Esophagus muscularis mucosa (tissue), 4 donors: ENCODE results near the gene GBGT1. TPM values are rescaled to one million over a fixed set of nuclear protein-coding genes. Genes with fewer than 3 reads are reported as not detected.

Experiments
- DNase-seq: peaks from one replicate; pipeline ENCODE4 v3.0.0-alpha.2; 2017; ENCODE audit errors: extremely low spot score
- H3K27ac ChIP-seq, 4 donors: fragments of 200-600 bp; sonication (generic); replicated peaks in 1 of 4; 1 replicate in 3 of 4; 2 replicates in 1 of 4; pipeline ENCODE4 v1.5.1; 2016 to 2019; ENCODE audit warnings: mild to moderate bottlenecking in 1 of 4
- H3K27me3 ChIP-seq, 4 donors: fragments of 200-600 bp; sonication (generic); one replicate each; pipeline versions ENCODE4 v1.5.1 to v1.6.0; 2016 to 2019
- H3K36me3 ChIP-seq, 4 donors: fragments of 200-600 bp; sonication (generic); one replicate each; pipeline ENCODE4 v1.5.1; 2016 to 2019
- H3K4me1 ChIP-seq, 4 donors: fragments of 200-600 bp; sonication (generic); one replicate each; pipeline ENCODE4 v1.5.1; 2016 to 2019
- H3K4me3 ChIP-seq, 4 donors: fragments of 200-600 bp; sonication (generic); 1 replicate in 2 of 4; 2 replicates in 2 of 4; pipeline ENCODE4 v1.5.1; 2016 to 2019; ENCODE audit warnings: mild to moderate bottlenecking in 4 of 4, moderate library complexity in 1 of 4
- H3K9me3 ChIP-seq, 4 donors: fragments of 200-600 bp; sonication (generic); 1 replicate in 3 of 4; 2 replicates in 1 of 4; pipeline ENCODE4 v1.5.1; 2016 to 2019
- EP300 ChIP-seq: sonication (generic); formaldehyde crosslinking; IDR thresholded peaks from one replicate; pipeline ENCODE4 v1.6.1; 2017; ENCODE audit warnings: antibody characterized with exemption
- POLR2A ChIP-seq: fragments of 450-650 bp; IDR thresholded peaks from one replicate; pipeline ENCODE4 v1.6.1; 2017; ENCODE audit warnings: antibody characterized with exemption, moderate library complexity, mild to moderate bottlenecking, low read depth
- POLR2AphosphoS5 ChIP-seq, 2 donors: sonication (generic); formaldehyde crosslinking; IDR thresholded peaks; one replicate each; pipeline ENCODE4 v1.6.1; 2017; ENCODE audit warnings: antibody characterized with exemption in 2 of 2
- WGBS: methylation state at CpG from one replicate; pipeline ENCODE4 v1.1.5; 2018; 5-methylcytosine and 5-hydroxymethylcytosine counted together
- intact Hi-C: fragments of 100-400 bp; cut with DNase I; formaldehyde crosslinking; loops from one replicate; pipeline ENCODE4 v1.15.1; 2023
- total RNA-seq, 4 donors: library from RNA; depleted of rRNA; stranded (reverse); fragments of >200 nt; gene quantifications; one replicate each; pipeline versions ENCODE4 v1.1.0 to v1.2.1, GENCODE V29; 2016
- TF ChIP-seq, protein P1 (sequence below), 3 experiments: fragments of 200-600 bp in 2 of 3; fragments of 450-650 bp in 1 of 3; sonication (generic) in 2 of 3; IDR thresholded peaks; one replicate each; pipeline ENCODE4 v1.5.1; 2017 to 2019; ENCODE audit warnings: antibody characterized with exemption in 3 of 3, mild to moderate bottlenecking in 2 of 3, moderate library complexity in 1 of 3

The GBGT1 gene
- total RNA-seq, 4 donors from 2014 or later: 15.9 to 19.1 (median 17.5) TPM

DNA sequence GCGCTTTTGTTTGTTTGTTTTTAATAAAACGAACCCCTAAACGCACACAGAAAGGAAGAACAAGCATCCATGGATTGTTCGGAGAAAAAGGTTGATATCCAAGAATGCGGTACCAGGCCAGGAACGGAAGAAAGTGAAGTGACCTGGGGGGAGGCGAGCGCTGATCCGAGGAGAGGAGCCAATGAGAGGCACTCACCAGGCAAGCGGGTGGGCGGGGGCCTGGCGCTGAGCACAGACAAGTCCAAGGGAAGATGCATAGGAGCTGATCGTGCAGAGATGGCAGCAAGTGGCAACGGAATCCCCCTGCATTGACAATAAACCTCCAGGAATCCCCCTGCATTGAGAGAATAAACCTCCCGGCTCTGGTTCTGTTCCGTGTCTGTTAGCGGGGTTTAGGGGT lies 36.9 kb upstream of the GBGT1 start:
- Histone ChIP-seq H3K27ac (no peak overlapping the region), H3K4me3 (no peak overlapping the region), H3K4me1 (peaks cover 0 to 5% (median 0%) of the 10 kb centered on the region in 4 donors), H3K36me3 (no peaks in the 10 kb centered on the region), H3K27me3 (peaks cover 0 to 60% (median 3%) of the 10 kb centered on the region in 4 donors), H3K9me3 (no peaks in the 10 kb centered on the region)
- intact Hi-C loops: no loop called here
- no peak for DNase-seq
- TF ChIP-seq, protein P1, sequence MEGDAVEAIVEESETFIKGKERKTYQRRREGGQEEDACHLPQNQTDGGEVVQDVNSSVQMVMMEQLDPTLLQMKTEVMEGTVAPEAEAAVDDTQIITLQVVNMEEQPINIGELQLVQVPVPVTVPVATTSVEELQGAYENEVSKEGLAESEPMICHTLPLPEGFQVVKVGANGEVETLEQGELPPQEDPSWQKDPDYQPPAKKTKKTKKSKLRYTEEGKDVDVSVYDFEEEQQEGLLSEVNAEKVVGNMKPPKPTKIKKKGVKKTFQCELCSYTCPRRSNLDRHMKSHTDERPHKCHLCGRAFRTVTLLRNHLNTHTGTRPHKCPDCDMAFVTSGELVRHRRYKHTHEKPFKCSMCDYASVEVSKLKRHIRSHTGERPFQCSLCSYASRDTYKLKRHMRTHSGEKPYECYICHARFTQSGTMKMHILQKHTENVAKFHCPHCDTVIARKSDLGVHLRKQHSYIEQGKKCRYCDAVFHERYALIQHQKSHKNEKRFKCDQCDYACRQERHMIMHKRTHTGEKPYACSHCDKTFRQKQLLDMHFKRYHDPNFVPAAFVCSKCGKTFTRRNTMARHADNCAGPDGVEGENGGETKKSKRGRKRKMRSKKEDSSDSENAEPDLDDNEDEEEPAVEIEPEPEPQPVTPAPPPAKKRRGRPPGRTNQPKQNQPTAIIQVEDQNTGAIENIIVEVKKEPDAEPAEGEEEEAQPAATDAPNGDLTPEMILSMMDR (IDR thresholded peaks at IDR 0.05): no peak
- no peak for TF ChIP-seq POLR2AphosphoS5 (IDR thresholded peaks at IDR 0.05)
- no peak for TF ChIP-seq POLR2A
- no peak for TF ChIP-seq EP300
- 87% methylated on average over 17 of the region's 17 CpGs for WGBS

DNA sequence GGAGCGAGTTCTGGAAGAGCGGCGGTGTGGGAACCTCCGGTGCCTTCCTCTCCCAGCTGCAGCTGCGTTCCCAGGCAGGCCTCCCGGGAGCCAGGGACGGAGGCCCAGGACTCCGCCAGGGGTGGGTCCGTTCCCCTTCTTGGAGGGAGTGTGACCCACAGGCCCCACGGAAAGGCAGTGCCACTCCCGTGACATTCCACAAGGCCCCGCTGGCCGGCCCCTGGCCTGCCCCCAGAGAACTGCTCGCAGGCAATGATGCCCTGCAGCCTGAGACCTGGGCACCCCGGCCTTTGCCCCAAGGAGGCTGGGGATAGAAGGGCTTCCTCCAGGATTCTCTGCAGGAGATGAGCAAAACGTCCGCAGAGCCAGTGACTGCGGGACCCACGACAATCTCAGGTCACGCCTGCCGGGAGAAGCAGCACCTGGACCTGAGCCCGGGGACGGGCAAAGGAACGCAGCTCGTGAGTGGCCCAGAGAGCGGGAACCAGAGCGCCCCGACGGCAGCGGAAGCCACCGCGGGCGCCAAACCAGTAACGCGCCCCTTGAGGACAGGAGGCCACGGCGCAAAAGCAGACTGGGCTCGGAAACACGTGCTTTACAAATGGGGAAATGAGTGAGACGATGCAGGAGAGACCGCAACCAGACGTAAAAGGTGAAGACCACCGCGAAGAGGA lies 36.1 kb upstream of the GBGT1 start:
- peaks cover 0 to 52% (median 3%) of the 10 kb centered on the region in 4 donors for H3K27me3 ChIP-seq
- H3K4me3 ChIP-seq: peak overlapping the region; percentile 37 to 52 (median 47)
- H3K27ac ChIP-seq: peak overlapping the region in 2 of 4 donors; percentile 43 to 46

DNA sequence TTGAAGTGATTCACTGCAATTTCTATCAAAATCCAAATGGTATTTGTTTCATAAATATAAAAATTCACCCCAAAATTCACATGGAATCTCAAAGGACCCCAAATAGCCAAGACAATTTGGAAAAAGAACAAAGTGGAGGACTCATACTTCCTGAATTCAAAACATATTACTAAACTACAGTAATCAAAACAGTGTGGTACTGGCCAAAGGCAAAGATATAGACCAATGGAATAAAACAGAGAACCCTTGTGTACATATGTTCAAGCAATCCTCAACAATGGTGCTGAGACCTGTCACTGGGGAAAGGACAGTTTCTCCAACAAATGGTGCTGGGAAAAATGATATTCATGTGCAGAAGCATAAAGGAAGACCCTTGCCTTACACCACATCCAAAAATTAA lies 31.3 kb upstream of the GBGT1 start:
- TF ChIP-seq POLR2A (no peak), EP300 (no peak), POLR2AphosphoS5 (IDR thresholded peaks at IDR 0.05) (no peak)
- peaks cover 0 to 41% (median under 1%) of the 10 kb centered on the region in 4 donors for H3K27me3 ChIP-seq
- no peak overlapping the region for H3K27ac ChIP-seq
- intact Hi-C loops: no loop called here
- no peak overlapping the region for H3K4me3 ChIP-seq
- H3K9me3 ChIP-seq: peaks cover 0 to 6% (median 0%) of the 10 kb centered on the region in 4 donors
- H3K4me1 ChIP-seq: peaks cover 0 to 2% (median 0%) of the 10 kb centered on the region in 4 donors
- no peaks in the 10 kb centered on the region for H3K36me3 ChIP-seq
- DNase-seq: no peak

More for the DNA sequence above, 36.1 kb upstream of the GBGT1 start:
- TF ChIP-seq, protein P1 (IDR thresholded peaks at IDR 0.05): peak in 2 of 3 experiments; percentile 18 to 20
- TF ChIP-seq EP300 (no peak), POLR2AphosphoS5 (IDR thresholded peaks at IDR 0.05) (no peak), POLR2A (no peak)
- H3K9me3 ChIP-seq: peaks cover 0 to 6% (median 0%) of the 10 kb centered on the region in 4 donors
- DNase-seq: no peak
- no peaks in the 10 kb centered on the region for H3K36me3 ChIP-seq
- H3K4me1 ChIP-seq: peaks cover 0 to 5% (median 0%) of the 10 kb centered on the region in 4 donors
- intact Hi-C loops: no loop called here
- 50% methylated on average over 6 of the region's 44 CpGs for WGBS

DNA sequence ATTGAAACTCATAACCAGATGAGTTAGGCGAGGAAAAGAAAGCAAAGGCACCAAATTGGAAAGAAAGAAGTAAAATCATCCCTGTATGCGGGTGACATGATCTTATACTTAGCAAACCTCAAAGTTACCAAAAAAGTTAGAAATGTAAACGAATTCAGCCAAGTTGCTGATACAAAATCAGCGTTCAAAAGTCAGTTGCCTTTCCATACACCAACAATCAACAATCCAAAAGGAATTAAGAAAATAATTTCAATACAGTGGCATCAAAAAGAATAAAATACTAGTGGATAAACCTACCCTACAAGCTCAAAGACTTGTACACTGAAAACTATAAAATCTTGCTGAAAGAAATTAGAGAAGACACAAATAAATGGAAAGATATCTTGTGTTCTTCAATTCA lies 30.9 kb upstream of the GBGT1 start:
- 73% methylated on average over 4 of the region's 4 CpGs for WGBS
- no peaks in the 10 kb centered on the region for H3K4me1 ChIP-seq

DNA sequence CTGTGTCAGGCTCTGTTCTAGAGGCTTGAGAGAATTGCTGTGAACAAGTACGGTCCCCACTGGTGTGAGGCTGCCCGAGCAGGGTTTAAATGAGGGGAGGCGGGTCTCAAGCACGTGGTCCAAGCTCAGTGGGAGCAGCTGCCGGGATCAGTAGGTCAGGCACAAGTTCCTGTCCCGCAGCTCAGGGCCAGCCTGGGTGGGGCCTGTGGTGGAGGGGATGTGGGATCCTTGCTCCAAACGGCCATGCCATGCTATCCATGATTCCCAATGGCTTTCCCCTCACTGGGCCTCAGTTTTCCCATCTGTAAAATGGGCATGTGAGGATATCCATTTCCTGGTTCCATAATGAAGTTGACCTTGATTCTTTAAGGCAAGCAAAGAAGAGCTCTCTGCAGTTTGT lies 28.3 kb upstream of the GBGT1 start:
- Histone ChIP-seq H3K27ac (no peak overlapping the region), H3K36me3 (no peaks in the 10 kb centered on the region), H3K9me3 (peaks cover 0 to 6% (median 0%) of the 10 kb centered on the region in 4 donors), H3K4me3 (no peak overlapping the region), H3K27me3 (peaks cover 0 to 55% (median 0%) of the 10 kb centered on the region in 4 donors), H3K4me1 (no peaks in the 10 kb centered on the region)
- no peak for TF ChIP-seq EP300
- TF ChIP-seq POLR2A: no peak
- TF ChIP-seq, protein P1 (IDR thresholded peaks at IDR 0.05): no peak
- TF ChIP-seq POLR2AphosphoS5 (IDR thresholded peaks at IDR 0.05): no peak
- no peak for DNase-seq
- intact Hi-C loops: no loop called here
- 44% methylated on average over 3 of the region's 7 CpGs for WGBS

More for the DNA sequence above, 30.9 kb upstream of the GBGT1 start:
- no peak for DNase-seq
- intact Hi-C loops: no loop called here
- H3K27me3 ChIP-seq: peaks cover 0 to 40% (median 0%) of the 10 kb centered on the region in 4 donors
- H3K36me3 ChIP-seq: no peaks in the 10 kb centered on the region
- H3K9me3 ChIP-seq: peaks cover 0 to 6% (median 0%) of the 10 kb centered on the region in 4 donors
- H3K27ac ChIP-seq: no peak overlapping the region
- H3K4me3 ChIP-seq: no peak overlapping the region
- no peak for TF ChIP-seq EP300
- TF ChIP-seq POLR2AphosphoS5 (IDR thresholded peaks at IDR 0.05): no peak
- no peak for TF ChIP-seq POLR2A
- TF ChIP-seq, protein P1 (IDR thresholded peaks at IDR 0.05): no peak
